GM12878 (cell line): Measurements from ENCODE around the gene TPRN. TPM values are rescaled to one million over a fixed set of nuclear protein-coding genes. Genes with fewer than 3 reads are reported as not detected.
A peak's percentile ranks its signal among the peaks of the same experiment; 100 is the strongest.

Experiments used
- BMI1 ChIP-seq: fragments of 450-650 bp; IDR thresholded peaks from 2 replicates; pipeline ENCODE4 v1.6.1; 2016; ENCODE audit warnings: mild to moderate bottlenecking, moderate library complexity, borderline replicate concordance
- BRCA1 ChIP-seq: IDR thresholded peaks from 2 replicates; pipeline ENCODE4 v1.6.1; 2011; ENCODE audit warnings: low read depth, low read length, improper control_type of control experiment
- CHD1 ChIP-seq: IDR thresholded peaks from 2 replicates; pipeline ENCODE4 v1.6.1; 2012; ENCODE audit warnings: low read depth, low read length, improper control_type of control experiment
- KAT2A ChIP-seq: conservative IDR thresholded peaks from 2 replicates; pipeline ENCODE4 v1.6.1; 2011; ENCODE audit warnings: low read depth, low read length; ENCODE audit not compliant: control insufficient read depth
- MEF2A ChIP-seq: IDR thresholded peaks from 2 replicates; pipeline ENCODE4 v1.6.1; 2011; ENCODE audit warnings: low read depth, mild to moderate bottlenecking, low read length, moderate library complexity; ENCODE audit not compliant: insufficient read depth
- MTA3 ChIP-seq: IDR thresholded peaks from 2 replicates; pipeline ENCODE4 v1.6.1; 2012; ENCODE audit warnings: low read length, inconsistent platforms, borderline replicate concordance
- NR2C1 ChIP-seq: fragments of 450-650 bp; IDR thresholded peaks from 2 replicates; pipeline ENCODE4 v1.6.1; 2017; ENCODE audit warnings: antibody characterized with exemption, mild to moderate bottlenecking, moderate library complexity
- NRF1 ChIP-seq: conservative IDR thresholded peaks from 2 replicates; pipeline ENCODE4 v1.6.1; 2011; ENCODE audit warnings: mild to moderate bottlenecking, low read depth, low read length, improper control_type of control experiment
- RAD51 ChIP-seq: fragments of 450-650 bp; IDR thresholded peaks from 2 replicates; pipeline ENCODE4 v1.6.1; 2016; ENCODE audit warnings: moderate library complexity, mild to moderate bottlenecking, inconsistent platforms
- SRF ChIP-seq, 2 experiments: IDR thresholded peaks; 2 replicates each; pipeline ENCODE4 v1.6.1; 2011; ENCODE audit warnings: low read depth in 2 of 2, low read length in 2 of 2, mild to moderate bottlenecking in 1 of 2, moderate library complexity in 1 of 2
- STAT3 ChIP-seq: IDR thresholded peaks from 2 replicates; pipeline ENCODE4 v1.6.1; 2011; ENCODE audit warnings: low read depth, low read length, improper control_type of control experiment
- TCF12 ChIP-seq: IDR thresholded peaks from 2 replicates; pipeline ENCODE4 v1.6.1; 2011; ENCODE audit warnings: low read depth, mild to moderate bottlenecking, low read length
- WRNIP1 ChIP-seq: IDR thresholded peaks from 2 replicates; pipeline ENCODE4 v1.6.1; 2011; ENCODE audit warnings: low read depth, low read length, improper control_type of control experiment, borderline replicate concordance
- ZNF217 ChIP-seq: fragments of 450-650 bp; IDR thresholded peaks from 2 replicates; pipeline ENCODE4 v1.6.1; 2017; ENCODE audit warnings: antibody characterized with exemption, mild to moderate bottlenecking
- polyA plus RNA-seq, 11 experiments: library from polyadenylated mRNA; depleted of rRNA in 4 of 11; unstranded in 6 of 11; stranded (reverse) in 5 of 11; fragments of >200 nt; fragmentation: Nextera tagmentation in 4 of 11; fragmentation: Illumina TruSeq in 1 of 11; extraction: Ambion mirVana in 4 of 11; extraction: Trizol in 1 of 11; gene quantifications; 1 replicate in 1 of 11; 2 replicates in 10 of 11; pipeline versions ENCODE4 v1.2.1 to v1.2.3, GENCODE V29; 2011 to 2016; ENCODE audit warnings: inconsistent platforms in 2 of 11, missing spikeins in 2 of 11, low read depth in 1 of 11
- total RNA-seq, 4 experiments: library from RNA; depleted of rRNA in 3 of 4; stranded (reverse); fragments of >200 nt in 3 of 4; fragmentation: Illumina TruSeq in 1 of 4; extraction: Trizol in 1 of 4; gene quantifications; 2 replicates each; pipeline versions ENCODE4 v1.2.1 to v1.2.3, GENCODE V29; 2013 to 2021
- TF ChIP-seq, protein P1 (sequence below): IDR thresholded peaks from 2 replicates; pipeline ENCODE4 v1.6.1; 2012; ENCODE audit warnings: improper control_type of control experiment, low read depth, low read length; ENCODE audit not compliant: insufficient replicate concordance
- TF ChIP-seq, protein P2 (sequence below): IDR thresholded peaks from 2 replicates; pipeline ENCODE4 v1.6.1; 2012; ENCODE audit warnings: mild to moderate bottlenecking, low read depth, low read length
- TF ChIP-seq, protein P3 (sequence below): fragments of 450-650 bp; IDR thresholded peaks from 2 replicates; pipeline ENCODE4 v1.6.1; 2016; ENCODE audit warnings: mild to moderate bottlenecking, moderate library complexity, borderline replicate concordance

TPRN gene
- total and polyA plus RNA-seq, 10 of the 15 experiments (the other 5 are each of a cell fraction or from before 2014, with no cell fraction given), result 0.18 to 19.5 (median 3.1) TPM

DNA sequence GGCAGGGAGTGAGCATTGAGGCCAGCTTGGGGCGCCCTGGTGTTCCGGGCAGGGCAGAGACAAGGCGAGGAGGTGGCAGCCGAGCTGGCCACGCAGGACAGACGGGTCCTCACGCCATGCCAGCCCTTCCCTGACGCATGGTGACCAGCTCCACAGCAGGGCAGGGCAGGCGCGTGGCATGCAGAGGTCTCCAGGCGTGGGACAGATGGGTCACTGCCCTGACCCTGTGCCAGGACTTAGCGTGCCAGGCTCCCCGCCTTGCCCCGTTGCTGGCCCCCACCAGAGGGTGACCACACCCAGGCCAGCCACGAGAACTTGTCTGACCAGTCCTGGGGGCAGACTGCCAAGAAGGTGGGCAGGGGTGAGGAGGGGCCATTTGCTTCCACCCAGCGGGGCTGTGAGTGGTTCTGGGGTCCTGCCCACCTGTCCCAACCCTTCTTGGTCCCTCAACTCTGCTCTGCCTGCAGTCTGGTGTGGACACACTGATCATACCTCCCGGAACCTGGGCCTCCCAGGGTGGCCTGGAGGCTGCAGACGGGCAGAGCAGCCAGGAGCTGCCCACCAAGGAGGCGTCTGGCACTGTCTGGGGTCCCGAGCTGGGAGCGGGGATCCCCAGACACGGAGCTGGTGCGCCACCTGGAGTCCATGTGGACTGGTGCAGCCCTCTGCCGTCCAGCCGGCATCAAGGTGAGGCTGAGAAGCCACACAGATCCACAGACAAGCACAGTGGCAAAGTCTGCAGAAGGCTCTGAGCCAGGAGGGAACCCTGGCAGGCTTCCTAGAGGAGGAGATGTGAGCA is 26.7 kb upstream of the TPRN start, which contains the start of gene RNF224 (continued):
- TF ChIP-seq, protein P1, sequence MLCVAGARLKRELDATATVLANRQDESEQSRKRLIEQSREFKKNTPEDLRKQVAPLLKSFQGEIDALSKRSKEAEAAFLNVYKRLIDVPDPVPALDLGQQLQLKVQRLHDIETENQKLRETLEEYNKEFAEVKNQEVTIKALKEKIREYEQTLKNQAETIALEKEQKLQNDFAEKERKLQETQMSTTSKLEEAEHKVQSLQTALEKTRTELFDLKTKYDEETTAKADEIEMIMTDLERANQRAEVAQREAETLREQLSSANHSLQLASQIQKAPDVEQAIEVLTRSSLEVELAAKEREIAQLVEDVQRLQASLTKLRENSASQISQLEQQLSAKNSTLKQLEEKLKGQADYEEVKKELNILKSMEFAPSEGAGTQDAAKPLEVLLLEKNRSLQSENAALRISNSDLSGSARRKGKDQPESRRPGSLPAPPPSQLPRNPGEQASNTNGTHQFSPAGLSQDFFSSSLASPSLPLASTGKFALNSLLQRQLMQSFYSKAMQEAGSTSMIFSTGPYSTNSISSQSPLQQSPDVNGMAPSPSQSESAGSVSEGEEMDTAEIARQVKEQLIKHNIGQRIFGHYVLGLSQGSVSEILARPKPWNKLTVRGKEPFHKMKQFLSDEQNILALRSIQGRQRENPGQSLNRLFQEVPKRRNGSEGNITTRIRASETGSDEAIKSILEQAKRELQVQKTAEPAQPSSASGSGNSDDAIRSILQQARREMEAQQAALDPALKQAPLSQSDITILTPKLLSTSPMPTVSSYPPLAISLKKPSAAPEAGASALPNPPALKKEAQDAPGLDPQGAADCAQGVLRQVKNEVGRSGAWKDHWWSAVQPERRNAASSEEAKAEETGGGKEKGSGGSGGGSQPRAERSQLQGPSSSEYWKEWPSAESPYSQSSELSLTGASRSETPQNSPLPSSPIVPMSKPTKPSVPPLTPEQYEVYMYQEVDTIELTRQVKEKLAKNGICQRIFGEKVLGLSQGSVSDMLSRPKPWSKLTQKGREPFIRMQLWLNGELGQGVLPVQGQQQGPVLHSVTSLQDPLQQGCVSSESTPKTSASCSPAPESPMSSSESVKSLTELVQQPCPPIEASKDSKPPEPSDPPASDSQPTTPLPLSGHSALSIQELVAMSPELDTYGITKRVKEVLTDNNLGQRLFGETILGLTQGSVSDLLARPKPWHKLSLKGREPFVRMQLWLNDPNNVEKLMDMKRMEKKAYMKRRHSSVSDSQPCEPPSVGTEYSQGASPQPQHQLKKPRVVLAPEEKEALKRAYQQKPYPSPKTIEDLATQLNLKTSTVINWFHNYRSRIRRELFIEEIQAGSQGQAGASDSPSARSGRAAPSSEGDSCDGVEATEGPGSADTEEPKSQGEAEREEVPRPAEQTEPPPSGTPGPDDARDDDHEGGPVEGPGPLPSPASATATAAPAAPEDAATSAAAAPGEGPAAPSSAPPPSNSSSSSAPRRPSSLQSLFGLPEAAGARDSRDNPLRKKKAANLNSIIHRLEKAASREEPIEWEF, result no peak
- no peak for TF ChIP-seq WRNIP1
- TF ChIP-seq MTA3, result no peak
- TF ChIP-seq KAT2A, result no peak
- TF ChIP-seq BMI1, result no peak
- 0 out of 4 replicates have a peak, but pooled peaks of 1 of the 2 experiments have one; percentile 2 for TF ChIP-seq SRF (IDR thresholded peaks at IDR 0.05; ENCODE audit: low read depth in 2 of 2, low read length in 2 of 2)
- TF ChIP-seq STAT3, result no peak
- no peak; the same call in 1 of the 2 replicates for TF ChIP-seq NRF1
- TF ChIP-seq TCF12, result no peak
- TF ChIP-seq, protein P2, sequence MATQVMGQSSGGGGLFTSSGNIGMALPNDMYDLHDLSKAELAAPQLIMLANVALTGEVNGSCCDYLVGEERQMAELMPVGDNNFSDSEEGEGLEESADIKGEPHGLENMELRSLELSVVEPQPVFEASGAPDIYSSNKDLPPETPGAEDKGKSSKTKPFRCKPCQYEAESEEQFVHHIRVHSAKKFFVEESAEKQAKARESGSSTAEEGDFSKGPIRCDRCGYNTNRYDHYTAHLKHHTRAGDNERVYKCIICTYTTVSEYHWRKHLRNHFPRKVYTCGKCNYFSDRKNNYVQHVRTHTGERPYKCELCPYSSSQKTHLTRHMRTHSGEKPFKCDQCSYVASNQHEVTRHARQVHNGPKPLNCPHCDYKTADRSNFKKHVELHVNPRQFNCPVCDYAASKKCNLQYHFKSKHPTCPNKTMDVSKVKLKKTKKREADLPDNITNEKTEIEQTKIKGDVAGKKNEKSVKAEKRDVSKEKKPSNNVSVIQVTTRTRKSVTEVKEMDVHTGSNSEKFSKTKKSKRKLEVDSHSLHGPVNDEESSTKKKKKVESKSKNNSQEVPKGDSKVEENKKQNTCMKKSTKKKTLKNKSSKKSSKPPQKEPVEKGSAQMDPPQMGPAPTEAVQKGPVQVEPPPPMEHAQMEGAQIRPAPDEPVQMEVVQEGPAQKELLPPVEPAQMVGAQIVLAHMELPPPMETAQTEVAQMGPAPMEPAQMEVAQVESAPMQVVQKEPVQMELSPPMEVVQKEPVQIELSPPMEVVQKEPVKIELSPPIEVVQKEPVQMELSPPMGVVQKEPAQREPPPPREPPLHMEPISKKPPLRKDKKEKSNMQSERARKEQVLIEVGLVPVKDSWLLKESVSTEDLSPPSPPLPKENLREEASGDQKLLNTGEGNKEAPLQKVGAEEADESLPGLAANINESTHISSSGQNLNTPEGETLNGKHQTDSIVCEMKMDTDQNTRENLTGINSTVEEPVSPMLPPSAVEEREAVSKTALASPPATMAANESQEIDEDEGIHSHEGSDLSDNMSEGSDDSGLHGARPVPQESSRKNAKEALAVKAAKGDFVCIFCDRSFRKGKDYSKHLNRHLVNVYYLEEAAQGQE, result no peak
- no peak for TF ChIP-seq ZNF217
- TF ChIP-seq, protein P3, sequence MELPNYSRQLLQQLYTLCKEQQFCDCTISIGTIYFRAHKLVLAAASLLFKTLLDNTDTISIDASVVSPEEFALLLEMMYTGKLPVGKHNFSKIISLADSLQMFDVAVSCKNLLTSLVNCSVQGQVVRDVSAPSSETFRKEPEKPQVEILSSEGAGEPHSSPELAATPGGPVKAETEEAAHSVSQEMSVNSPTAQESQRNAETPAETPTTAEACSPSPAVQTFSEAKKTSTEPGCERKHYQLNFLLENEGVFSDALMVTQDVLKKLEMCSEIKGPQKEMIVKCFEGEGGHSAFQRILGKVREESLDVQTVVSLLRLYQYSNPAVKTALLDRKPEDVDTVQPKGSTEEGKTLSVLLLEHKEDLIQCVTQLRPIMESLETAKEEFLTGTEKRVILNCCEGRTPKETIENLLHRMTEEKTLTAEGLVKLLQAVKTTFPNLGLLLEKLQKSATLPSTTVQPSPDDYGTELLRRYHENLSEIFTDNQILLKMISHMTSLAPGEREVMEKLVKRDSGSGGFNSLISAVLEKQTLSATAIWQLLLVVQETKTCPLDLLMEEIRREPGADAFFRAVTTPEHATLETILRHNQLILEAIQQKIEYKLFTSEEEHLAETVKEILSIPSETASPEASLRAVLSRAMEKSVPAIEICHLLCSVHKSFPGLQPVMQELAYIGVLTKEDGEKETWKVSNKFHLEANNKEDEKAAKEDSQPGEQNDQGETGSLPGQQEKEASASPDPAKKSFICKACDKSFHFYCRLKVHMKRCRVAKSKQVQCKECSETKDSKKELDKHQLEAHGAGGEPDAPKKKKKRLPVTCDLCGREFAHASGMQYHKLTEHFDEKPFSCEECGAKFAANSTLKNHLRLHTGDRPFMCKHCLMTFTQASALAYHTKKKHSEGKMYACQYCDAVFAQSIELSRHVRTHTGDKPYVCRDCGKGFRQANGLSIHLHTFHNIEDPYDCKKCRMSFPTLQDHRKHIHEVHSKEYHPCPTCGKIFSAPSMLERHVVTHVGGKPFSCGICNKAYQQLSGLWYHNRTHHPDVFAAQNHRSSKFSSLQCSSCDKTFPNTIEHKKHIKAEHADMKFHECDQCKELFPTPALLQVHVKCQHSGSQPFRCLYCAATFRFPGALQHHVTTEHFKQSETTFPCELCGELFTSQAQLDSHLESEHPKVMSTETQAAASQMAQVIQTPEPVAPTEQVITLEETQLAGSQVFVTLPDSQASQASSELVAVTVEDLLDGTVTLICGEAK, result no peak
- TF ChIP-seq MEF2A, result 0 out of 2 replicates have a peak, but pooled peaks have one; percentile 18
- no peak for TF ChIP-seq NR2C1
- no peak for TF ChIP-seq BRCA1
- no peak for TF ChIP-seq CHD1
- TF ChIP-seq RAD51, result no peak
